GM23338 (cell line): ENCODE data around the gene OR51B2. TPM values are rescaled to one million over a fixed set of nuclear protein-coding genes. Genes with fewer than 3 reads are reported as not detected.

ENCODE experiments used
- ATAC-seq: fragments of 200-7000 bp; cut with Tn5 transposase; 3 replicates; pipeline ENCODE4 v1.9.1; 2020
- DNase-seq: peaks from one replicate; pipeline ENCODE4 v3.0.0-alpha.2; 2015; ENCODE audit warnings: low spot score
- H2AFZ ChIP-seq: fragments of 200-600 bp; sonication (generic); 2 replicates; pipeline ENCODE4 v1.8.0; 2016; ENCODE audit warnings: antibody characterized with exemption, mild to moderate bottlenecking, moderate library complexity
- H3F3A ChIP-seq: fragments of 200-600 bp; sonication (generic); replicated peaks from 2 replicates; pipeline ENCODE4 v1.8.0; 2017; ENCODE audit warnings: antibody characterized with exemption, mixed run types, low read depth
- H3K27ac ChIP-seq: fragments of 200-600 bp; sonication (generic); 2 replicates; pipeline ENCODE4 v1.6.1; 2016; ENCODE audit warnings: low read depth
- H3K27me3 ChIP-seq: fragments of 200-600 bp; sonication (generic); 2 replicates; pipeline ENCODE4 v1.8.0; 2016; ENCODE audit warnings: mild to moderate bottlenecking, mixed run types, moderate library complexity; ENCODE audit not compliant: insufficient read depth
- H3K36me3 ChIP-seq: fragments of 200-600 bp; sonication (generic); 2 replicates; pipeline ENCODE4 v1.8.0; 2016; ENCODE audit warnings: mild to moderate bottlenecking; ENCODE audit not compliant: insufficient read depth
- H3K4me1 ChIP-seq: fragments of 200-600 bp; sonication (generic); 2 replicates; pipeline ENCODE4 v1.8.0; 2016; ENCODE audit warnings: mild to moderate bottlenecking, moderate library complexity; ENCODE audit not compliant: insufficient read depth
- H3K4me2 ChIP-seq: fragments of 200-600 bp; sonication (generic); 2 replicates; pipeline ENCODE4 v1.7.1; 2017; ENCODE audit warnings: mixed run types
- H3K4me3 ChIP-seq: fragments of 200-600 bp; sonication (generic); 2 replicates; pipeline ENCODE4 v1.6.1; 2016; ENCODE audit warnings: mixed run types
- H3K79me2 ChIP-seq: fragments of 200-600 bp; sonication (generic); replicated peaks from 2 replicates; pipeline ENCODE4 v1.8.0; 2017; ENCODE audit warnings: mild to moderate bottlenecking; ENCODE audit not compliant: insufficient read depth
- H3K9me2 ChIP-seq: fragments of 200-600 bp; sonication (generic); 2 replicates; pipeline ENCODE4 v1.8.0; 2017; ENCODE audit not compliant: insufficient read depth
- H4K20me1 ChIP-seq: fragments of 200-600 bp; sonication (generic); replicated peaks from 2 replicates; pipeline ENCODE4 v1.8.0; 2017; ENCODE audit warnings: mild to moderate bottlenecking; ENCODE audit not compliant: insufficient read depth
- H3K27ac Mint-ChIP-seq: 2 replicates; pipeline ENCODE4 v1.8.0; 2020; ENCODE audit warnings: inconsistent platforms, mild to moderate bottlenecking, moderate library complexity, mixed read lengths
- H3K27me3 Mint-ChIP-seq: 3 replicates; pipeline ENCODE4 v1.8.0; 2022; ENCODE audit warnings: low read depth, mild to moderate bottlenecking, moderate library complexity, mixed read lengths, inconsistent platforms; ENCODE audit not compliant: insufficient read depth, poor library complexity
- H3K36me3 Mint-ChIP-seq: 3 replicates; pipeline ENCODE4 v1.8.0; 2021; ENCODE audit warnings: low read depth, mild to moderate bottlenecking, inconsistent platforms, moderate library complexity, mixed read lengths
- H3K4me1 Mint-ChIP-seq: 3 replicates; pipeline ENCODE4 v1.8.0; 2020; ENCODE audit warnings: mild to moderate bottlenecking, inconsistent platforms, mixed read lengths
- H3K4me3 Mint-ChIP-seq: 3 replicates; pipeline ENCODE4 v1.8.0; 2021; ENCODE audit warnings: moderate library complexity, mild to moderate bottlenecking, inconsistent platforms, mixed read lengths
- H3K9me3 Mint-ChIP-seq: 3 replicates; pipeline ENCODE4 v1.8.0; 2020; ENCODE audit warnings: moderate library complexity, mild to moderate bottlenecking, inconsistent platforms, mixed read lengths
- CREB1 ChIP-seq: fragments of 250-450 bp; sonication (Bioruptor Pico); IDR thresholded peaks from 2 replicates; pipeline ENCODE4 v1.5.0; 2020; ENCODE audit warnings: low read depth, mild to moderate bottlenecking, moderate library complexity
- EZH2 ChIP-seq: fragments of 200-600 bp; sonication (generic); IDR thresholded peaks from one replicate; pipeline ENCODE4 v1.8.0; 2017; ENCODE audit warnings: antibody characterized with exemption, mild to moderate bottlenecking, low read depth; ENCODE audit not compliant: unreplicated experiment
- EZH2phosphoT487 ChIP-seq: fragments of 200-600 bp; sonication (generic); IDR thresholded peaks from one replicate; pipeline ENCODE4 v1.8.1; 2018; ENCODE audit warnings: antibody characterized with exemption; ENCODE audit not compliant: unreplicated experiment
- NANOG ChIP-seq: IDR thresholded peaks from 2 replicates; pipeline ENCODE4 v1.6.1; 2016; ENCODE audit warnings: antibody characterized with exemption, borderline replicate concordance
- POLR2AphosphoS5 ChIP-seq: IDR thresholded peaks from 2 replicates; pipeline ENCODE4 v1.6.1; 2016; ENCODE audit warnings: antibody characterized with exemption, low read depth
- REST ChIP-seq: IDR thresholded peaks from one replicate; pipeline ENCODE4 v1.6.1; 2018; ENCODE audit warnings: antibody characterized with exemption; ENCODE audit not compliant: unreplicated experiment
- ZNF114 ChIP-seq: fragments of 250-450 bp; sonication (Bioruptor Pico); IDR thresholded peaks from 2 replicates; pipeline ENCODE4 v1.5.0; 2020; ENCODE audit warnings: mild to moderate bottlenecking, moderate library complexity
- ZNF331 ChIP-seq: fragments of 250-450 bp; sonication (Bioruptor Pico); IDR thresholded peaks from 2 replicates; pipeline ENCODE4 v1.5.0; 2020; ENCODE audit warnings: low read depth, mild to moderate bottlenecking, moderate library complexity
- polyA plus RNA-seq: library from polyadenylated mRNA; unstranded; fragments of >200 nt; fragmentation: Nextera tagmentation; extraction: Ambion mirVana; gene quantifications from 2 replicates; pipeline ENCODE4 v1.2.1, GENCODE V29; 2016
- total RNA-seq: library from RNA; depleted of rRNA; stranded (reverse); fragments of >200 nt; shearing (Covaris generic); gene quantifications from 2 replicates; pipeline ENCODE4 v1.2.3, GENCODE V29; 2014
- TF ChIP-seq, protein P1 (sequence below): IDR thresholded peaks from 2 replicates; pipeline ENCODE4 v1.6.1; 2016; ENCODE audit warnings: antibody characterized with exemption
- TF ChIP-seq, protein P2 (sequence below), 2 experiments: fragments of 200-600 bp in 1 of 2; sonication (generic) in 1 of 2; conservative IDR thresholded peaks; 2 replicates each; pipeline versions ENCODE4 v1.5.1 to v1.6.1; 2016 to 2017; ENCODE audit warnings: antibody characterized with exemption in 2 of 2, low read depth in 2 of 2, mild to moderate bottlenecking in 2 of 2, moderate library complexity in 1 of 2

The OR51B2 gene
- total and polyA plus RNA-seq, 2 experiments from 2014 or later, result not detected

DNA sequence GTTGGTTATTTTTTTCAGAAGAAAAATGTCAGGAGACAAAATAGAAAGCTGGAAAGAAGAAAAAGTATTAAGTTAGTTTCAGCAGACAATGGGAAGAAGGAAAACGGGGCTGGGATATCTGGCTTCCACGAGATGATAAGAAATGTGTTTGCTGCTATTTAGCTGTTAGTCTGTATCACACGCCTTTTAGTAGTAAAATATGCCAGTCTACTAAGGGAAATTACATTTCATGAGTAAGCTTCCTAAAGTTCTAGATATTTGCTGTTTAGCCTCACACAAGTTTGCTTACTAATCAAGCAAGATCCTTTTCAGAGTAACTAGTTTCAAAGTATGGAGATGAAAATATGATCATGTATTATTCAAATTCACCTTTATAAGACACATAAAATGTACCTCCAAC is 23.8 kb downstream of the OR51B2 start (continued):
- TF ChIP-seq, protein P1, sequence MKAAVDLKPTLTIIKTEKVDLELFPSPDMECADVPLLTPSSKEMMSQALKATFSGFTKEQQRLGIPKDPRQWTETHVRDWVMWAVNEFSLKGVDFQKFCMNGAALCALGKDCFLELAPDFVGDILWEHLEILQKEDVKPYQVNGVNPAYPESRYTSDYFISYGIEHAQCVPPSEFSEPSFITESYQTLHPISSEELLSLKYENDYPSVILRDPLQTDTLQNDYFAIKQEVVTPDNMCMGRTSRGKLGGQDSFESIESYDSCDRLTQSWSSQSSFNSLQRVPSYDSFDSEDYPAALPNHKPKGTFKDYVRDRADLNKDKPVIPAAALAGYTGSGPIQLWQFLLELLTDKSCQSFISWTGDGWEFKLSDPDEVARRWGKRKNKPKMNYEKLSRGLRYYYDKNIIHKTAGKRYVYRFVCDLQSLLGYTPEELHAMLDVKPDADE, result no peak
- TF ChIP-seq REST, result no peak
- no peak for TF ChIP-seq POLR2AphosphoS5
- no peak for TF ChIP-seq EZH2phosphoT487
- no peak for TF ChIP-seq CREB1
- no peak for TF ChIP-seq EZH2
- TF ChIP-seq ZNF331 (CRISPR knock-in tag), result no peak

GRCh38 chr11:5298451-5298850 is 25.6 kb downstream of the OR51B2 start:
- Histone ChIP-seq H3K79me2 (no peaks in the 10 kb centered on the region), H2AFZ (no peak overlapping the region), H3K9me2 (no peaks in the 10 kb centered on the region), H3K4me1 (no peaks in the 10 kb centered on the region), H3K36me3 (no peaks in the 10 kb centered on the region), H3K27ac (no peak overlapping the region), H3F3A (no peaks in the 10 kb centered on the region), H3K4me2 (no peak overlapping the region), H3K27me3 (no peaks in the 10 kb centered on the region), H4K20me1 (no peaks in the 10 kb centered on the region; the same call in 1 of the 2 replicates), H3K4me3 (no peak overlapping the region)
- Mint-ChIP-seq H3K4me3 (no peak overlapping the region), H3K27ac (no peak overlapping the region), H3K9me3 (no peaks in the 10 kb centered on the region), H3K4me1 (0 out of 3 replicates have a peak, but pooled peaks cover 3% of the 10 kb centered on the region), H3K27me3 (no peaks in the 10 kb centered on the region), H3K36me3 (no peaks in the 10 kb centered on the region; the same call in 2 of the 3 replicates)
- ATAC-seq (no peak), DNase-seq (no peak)
- TF ChIP-seq, protein P2, sequence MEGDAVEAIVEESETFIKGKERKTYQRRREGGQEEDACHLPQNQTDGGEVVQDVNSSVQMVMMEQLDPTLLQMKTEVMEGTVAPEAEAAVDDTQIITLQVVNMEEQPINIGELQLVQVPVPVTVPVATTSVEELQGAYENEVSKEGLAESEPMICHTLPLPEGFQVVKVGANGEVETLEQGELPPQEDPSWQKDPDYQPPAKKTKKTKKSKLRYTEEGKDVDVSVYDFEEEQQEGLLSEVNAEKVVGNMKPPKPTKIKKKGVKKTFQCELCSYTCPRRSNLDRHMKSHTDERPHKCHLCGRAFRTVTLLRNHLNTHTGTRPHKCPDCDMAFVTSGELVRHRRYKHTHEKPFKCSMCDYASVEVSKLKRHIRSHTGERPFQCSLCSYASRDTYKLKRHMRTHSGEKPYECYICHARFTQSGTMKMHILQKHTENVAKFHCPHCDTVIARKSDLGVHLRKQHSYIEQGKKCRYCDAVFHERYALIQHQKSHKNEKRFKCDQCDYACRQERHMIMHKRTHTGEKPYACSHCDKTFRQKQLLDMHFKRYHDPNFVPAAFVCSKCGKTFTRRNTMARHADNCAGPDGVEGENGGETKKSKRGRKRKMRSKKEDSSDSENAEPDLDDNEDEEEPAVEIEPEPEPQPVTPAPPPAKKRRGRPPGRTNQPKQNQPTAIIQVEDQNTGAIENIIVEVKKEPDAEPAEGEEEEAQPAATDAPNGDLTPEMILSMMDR (conservative IDR thresholded peaks at IDR 0.05; ENCODE audit: low read depth in 2 of 2), result no peak
- TF ChIP-seq ZNF114 (CRISPR knock-in tag) (no peak), REST (no peak), NANOG (no peak), CREB1 (no peak)
- TF ChIP-seq, protein P1, result no peak
